ENCODE measurements around the gene RASA2. TPM values are rescaled to one million over a fixed set of nuclear protein-coding genes. Genes with fewer than 3 reads are reported as not detected.

RASA2 gene
- total and polyA plus RNA-seq, 2 of the 8 experiments (the other 6 are each of a cell fraction or from before 2014, with no cell fraction given): 3.5 to 15.9 TPM

DNA sequence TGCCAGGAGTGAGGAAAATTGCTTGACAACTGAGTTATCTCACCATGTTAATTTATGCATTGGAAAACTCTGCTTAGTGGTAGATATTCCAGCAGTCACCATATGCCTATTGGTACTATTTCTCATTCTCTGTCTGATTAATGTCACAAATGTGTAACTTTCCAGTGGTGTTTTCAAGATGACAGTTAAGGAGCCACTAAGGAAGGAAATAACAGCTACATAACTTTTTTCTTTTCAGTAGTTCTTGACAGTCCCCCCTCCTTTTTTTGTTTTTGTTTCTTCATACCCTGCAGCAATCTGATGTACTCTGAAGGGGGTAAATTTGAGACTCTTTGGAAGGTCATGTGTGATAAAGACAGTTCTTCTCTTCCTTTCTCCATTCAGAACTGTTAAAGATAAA is 13.1 kb downstream of the RASA2 start:
- Histone ChIP-seq H2AK5ac (ENCODE audit: low read depth, low read length) (no peak overlapping the region), H3K23ac (ENCODE audit: insufficient read length) (no peak overlapping the region), H3K4me2 (ENCODE audit: insufficient read depth in 1 of 2, low read depth in 2 of 2, low read length in 2 of 2) (no peak overlapping the region), H3K9me3 (ENCODE audit: insufficient read depth in 2 of 2, low read depth in 1 of 2, low read length in 1 of 2) (no peaks in the 10 kb centered on the region), H3K56ac (replicated peaks; ENCODE audit: insufficient read length, low read depth, low read length) (no peak overlapping the region), H2BK5ac (ENCODE audit: low read depth, low read length) (no peak overlapping the region), H2BK20ac (ENCODE audit: low read length) (no peak overlapping the region), H3K9ac (replicated peaks in 1 of 4; ENCODE audit: extremely low read depth in 1 of 4, low read depth in 3 of 4, low read length in 3 of 4) (no peak overlapping the region), H3K4ac (replicated peaks; ENCODE audit: insufficient read length, low read depth, low read length) (no peak overlapping the region), H4K91ac (replicated peaks; ENCODE audit: insufficient read length, low read length) (no peak overlapping the region), H3K79me2 (ENCODE audit: control insufficient read depth in 1 of 2, insufficient read depth in 2 of 2, low read length in 2 of 2) (peaks cover 3 to 70% of the 10 kb centered on the region in 2 experiments; a peak in 2 of 4 replicates), H2AFZ (ENCODE audit: low read length) (no peak overlapping the region), H2BK120ac (replicated peaks; ENCODE audit: low read depth, low read length) (no peak overlapping the region), H3K4me1 (replicated peaks in 1 of 4; ENCODE audit: control insufficient read depth in 3 of 4, insufficient read depth in 4 of 4, low read length in 3 of 4) (no peaks in the 10 kb centered on the region), H3K79me1 (ENCODE audit: low read depth, low read length) (peaks cover 5% of the 10 kb centered on the region; the same call in 1 of the 2 replicates), H4K20me1 (replicated peaks in 1 of 2; ENCODE audit: control insufficient read depth in 1 of 2, insufficient read depth in 2 of 2, low read length in 2 of 2) (peaks cover 0 to 3% of the 10 kb centered on the region in 2 experiments), H3K27ac (ENCODE audit: low read depth, low read length) (no peak overlapping the region), H4K8ac (ENCODE audit: extremely low read depth, insufficient read depth, low read length) (no peak overlapping the region), H2BK15ac (ENCODE audit: low read length) (no peak overlapping the region), H3K27me3 (replicated peaks in 1 of 4; ENCODE audit: control insufficient read depth in 3 of 4, extremely low read depth in 1 of 4, insufficient read depth in 3 of 4, low read length in 3 of 4) (no peaks in the 10 kb centered on the region), H4K5ac (ENCODE audit: insufficient read length, low read depth, low read length) (no peak overlapping the region), H2BK12ac (ENCODE audit: low read depth, low read length) (no peak overlapping the region), H3K23me2 (ENCODE audit: low read depth, low read length) (no peaks in the 10 kb centered on the region), H3K4me3 (ENCODE audit: extremely low read depth in 1 of 4, insufficient read depth in 2 of 4, low read depth in 3 of 4, low read length in 4 of 4) (no peak overlapping the region), H3K18ac (ENCODE audit: extremely low read depth, low read length) (no peak overlapping the region), H3K36me3 (ENCODE audit: control insufficient read depth in 2 of 4, insufficient read depth in 4 of 4, low read length in 3 of 4) (no peaks in the 10 kb centered on the region), H3K14ac (ENCODE audit: insufficient read length) (no peak overlapping the region)
- CTCF ChIA-PET (ENCODE audit: partially characterized antibody): interaction anchor here (1.3 to 1.9 kb wide), 3 partner anchors 9 to 61 kb away, joined by 4 to 7 read pairs (median 4); no protein-coding TSS in a partner anchor
- FAIRE-seq (no peak), DNase-seq (ENCODE audit: low read depth in 1 of 2, low spot score in 2 of 2) (no peak)
- TF ChIP-seq ASH2L (IDR thresholded peaks at IDR 0.05; ENCODE audit: low read length): no peak
- TF ChIP-seq SAP30 (IDR thresholded peaks at IDR 0.05; ENCODE audit: insufficient read depth, insufficient replicate concordance, low read length): no peak
- TF ChIP-seq, protein P1, sequence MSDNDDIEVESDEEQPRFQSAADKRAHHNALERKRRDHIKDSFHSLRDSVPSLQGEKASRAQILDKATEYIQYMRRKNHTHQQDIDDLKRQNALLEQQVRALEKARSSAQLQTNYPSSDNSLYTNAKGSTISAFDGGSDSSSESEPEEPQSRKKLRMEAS (IDR thresholded peaks at IDR 0.05): no peak
- no peak for TF ChIP-seq EZH2 (IDR thresholded peaks at IDR 0.05; ENCODE audit: low read depth, low read length, severe bottlenecking)
- no peak for TF ChIP-seq KDM1A (IDR thresholded peaks at IDR 0.05; ENCODE audit: borderline replicate concordance, low read length)
- TF ChIP-seq CBX8 (IDR thresholded peaks at IDR 0.05; ENCODE audit: borderline replicate concordance, low read depth, low read length): no peak
- no peak for TF ChIP-seq TAF1 (IDR thresholded peaks at IDR 0.05; ENCODE audit: low read depth, low read length)
- TF ChIP-seq SP2 (IDR thresholded peaks at IDR 0.05; ENCODE audit: low read length): no peak
- TF ChIP-seq CTBP2 (IDR thresholded peaks at IDR 0.05; ENCODE audit: borderline replicate concordance, insufficient read depth, insufficient read length, low read length): no peak
- no peak for TF ChIP-seq PHF8 (conservative IDR thresholded peaks at IDR 0.05; ENCODE audit: low read depth, low read length)
- no peak for TF ChIP-seq RAD21 (IDR thresholded peaks at IDR 0.05 in 1 of 2, conservative IDR thresholded peaks at IDR 0.05 in 1 of 2; ENCODE audit: low read depth in 2 of 2, low read length in 2 of 2)
- POLR2A ChIA-PET (ENCODE audit: partially characterized antibody): interaction anchor here (3.1 kb wide), 1 partner anchor 13 kb away, joined by 14 read pairs; the partner anchor contains the start of gene RASA2

Data from H1 (cell line).